Measurements from ENCODE around the gene HRG.
"Not testable (repeated sequence)": the region's sequence is repeated elsewhere in the genome, so short reads cannot be mapped to it uniquely, and the experiment has no call there.

HRG gene

GRCh38 chr3:186627852-186628414 lies 37.9 kb upstream of the HRG start:
- no peak for DNase-seq (ENCODE audit: insufficient read length, low spot score)
- FAIRE-seq, result no peak
- no peak for TF ChIP-seq POLR2A (IDR thresholded peaks at IDR 0.05; ENCODE audit: low read depth, low read length)

GRCh38 chr3:186628756-186629155 lies 37.1 kb upstream of the HRG start:
- no peak for TF ChIP-seq POLR2A (IDR thresholded peaks at IDR 0.05; ENCODE audit: low read depth, low read length)
- DNase-seq (ENCODE audit: insufficient read length, low spot score) (no peak), FAIRE-seq (no peak)

- DNase-seq (ENCODE audit: insufficient read length, low spot score) (no peak), FAIRE-seq (no peak)
- no peak for TF ChIP-seq POLR2A (IDR thresholded peaks at IDR 0.05; ENCODE audit: low read depth, low read length)
Observed at GRCh38 chr3:186630950-186631641, 34.7 kb upstream of the HRG start.

- FAIRE-seq, result no peak
Observed at GRCh38 chr3:186633481-186633880, 32.3 kb upstream of the HRG start.

GRCh38 chr3:186634207-186634606 lies 31.6 kb upstream of the HRG start:
- FAIRE-seq; DNase-seq (ENCODE audit: insufficient read length, low spot score): not testable (repeated sequence)

More at GRCh38 chr3:186633481-186633880, 32.3 kb upstream of the HRG start:
- DNase-seq (ENCODE audit: insufficient read length, low spot score), result no peak
- no peak for TF ChIP-seq POLR2A (IDR thresholded peaks at IDR 0.05; ENCODE audit: low read depth, low read length)

- no peak for TF ChIP-seq POLR2A (IDR thresholded peaks at IDR 0.05; ENCODE audit: low read depth, low read length)
- FAIRE-seq (no peak), DNase-seq (ENCODE audit: insufficient read length, low spot score) (no peak)
Observed at GRCh38 chr3:186635532-186635931, 30.3 kb upstream of the HRG start.

- no peak for TF ChIP-seq POLR2A (IDR thresholded peaks at IDR 0.05; ENCODE audit: low read depth, low read length)
- no peak for DNase-seq (ENCODE audit: insufficient read length, low spot score)
- FAIRE-seq, result no peak
Observed at GRCh38 chr3:186636536-186636935, 29.3 kb upstream of the HRG start.

- no peak for TF ChIP-seq POLR2A (IDR thresholded peaks at IDR 0.05; ENCODE audit: low read depth, low read length)
- FAIRE-seq (no peak), DNase-seq (ENCODE audit: insufficient read length, low spot score) (no peak)
Observed at GRCh38 chr3:186637686-186638085, 28.1 kb upstream of the HRG start.

- DNase-seq (ENCODE audit: insufficient read length, low spot score) (no peak), FAIRE-seq (no peak)
- TF ChIP-seq POLR2A (IDR thresholded peaks at IDR 0.05; ENCODE audit: low read depth, low read length), result no peak
Observed at GRCh38 chr3:186638259-186638658, 27.6 kb upstream of the HRG start.

GRCh38 chr3:186639778-186640472 lies 25.9 kb upstream of the HRG start, which contains the start of gene FETUB:
Gene FETUB, plus strand, starts transcription at chr3:186640399. Its CDS starts 62 bp downstream, at chr3:186640461.
- FAIRE-seq, result no peak
- no peak for TF ChIP-seq POLR2A (IDR thresholded peaks at IDR 0.05; ENCODE audit: low read depth, low read length)
- DNase-seq (ENCODE audit: insufficient read length, low spot score), result no peak

GRCh38 chr3:186640473-186640818 lies 25.4 kb upstream of the HRG start:
- DNase-seq (ENCODE audit: insufficient read length, low spot score) (peak; percentile 74), FAIRE-seq (peak; percentile 80)
- no peak for TF ChIP-seq POLR2A (IDR thresholded peaks at IDR 0.05; ENCODE audit: low read depth, low read length)

- TF ChIP-seq POLR2A (IDR thresholded peaks at IDR 0.05; ENCODE audit: low read depth, low read length), result no peak
- no peak for FAIRE-seq
- DNase-seq (ENCODE audit: insufficient read length, low spot score), result no peak
Observed at GRCh38 chr3:186640929-186641328, 24.9 kb upstream of the HRG start.

- DNase-seq (ENCODE audit: insufficient read length, low spot score) (no peak), FAIRE-seq (no peak)
- no peak for TF ChIP-seq POLR2A (IDR thresholded peaks at IDR 0.05; ENCODE audit: low read depth, low read length)
Observed at GRCh38 chr3:186642014-186642413, 23.8 kb upstream of the HRG start.

GRCh38 chr3:186643493-186643892 lies 22.3 kb upstream of the HRG start:
- no peak for TF ChIP-seq POLR2A (IDR thresholded peaks at IDR 0.05; ENCODE audit: low read depth, low read length)
- FAIRE-seq (no peak), DNase-seq (ENCODE audit: insufficient read length, low spot score) (no peak)

GRCh38 chr3:186644683-186645082 lies 21.1 kb upstream of the HRG start:
- no peak for TF ChIP-seq POLR2A (IDR thresholded peaks at IDR 0.05; ENCODE audit: low read depth, low read length)
- no peak for DNase-seq (ENCODE audit: insufficient read length, low spot score)
- FAIRE-seq, result no peak

Data from H54 (cell line).